GM12878 (cell line): ENCODE measurements around the gene FFAR1. TPM values are rescaled to one million over a fixed set of nuclear protein-coding genes. Genes with fewer than 3 reads are reported as not detected.
A peak's percentile ranks its signal among the peaks of the same experiment; 100 is the strongest.

Experiments used
- ATAC-seq: fragments of 200-7000 bp; cut with Tn5 transposase; 3 replicates; pipeline ENCODE4 v1.9.1; 2020; ENCODE audit warnings: mild to moderate bottlenecking, moderate library complexity
- BruUV-seq: library from RNA; stranded (reverse); fragments of 400-500 nt; replicated peaks from 2 replicates; lab custom pipeline; 2021; lab: Mats Ljungman, UMichigan
- CTCF ChIA-PET: fragments of 300-600 bp; sonication (Branson Sonifier 250); formaldehyde crosslinking; extraction: SDS; loops from one replicate; lab custom pipeline; 2021; ENCODE audit warnings: inconsistent platforms; lab: Yijun Ruan, JAX
- POLR2A ChIA-PET: fragments of 350-600 bp; formaldehyde crosslinking; extraction: SDS; loops from one replicate; lab custom pipeline; 2021; ENCODE audit warnings: inconsistent platforms; lab: Charles Lee
- RAD21 ChIA-PET: fragments of 300-600 bp; sonication (Branson Sonifier 250); formaldehyde crosslinking; loops from one replicate; lab custom pipeline; 2023; ENCODE audit warnings: antibody characterized with exemption; ENCODE audit not compliant: unreplicated experiment; lab: Charles Lee
- SMC1A ChIA-PET: fragments of 300-600 bp; sonication (Branson Sonifier 250); formaldehyde crosslinking; loops from one replicate; lab custom pipeline; 2023; ENCODE audit not compliant: unreplicated experiment, uncharacterized antibody; lab: Charles Lee
- DNase-seq: peaks from one replicate; pipeline ENCODE4 v3.0.0-alpha.2; 2011; ENCODE audit warnings: low read depth, low spot score
- FAIRE-seq: peaks from 3 replicates; lab custom pipeline; 2011; peaks lifted over from hg19 to GRCh38; lab: Jason Lieb, UNC
- H2AFZ ChIP-seq: 2 replicates; pipeline ENCODE4 v1.6.0; 2011; ENCODE audit warnings: low read depth, low read length, control low read depth; ENCODE audit not compliant: control insufficient read depth
- H3K27ac ChIP-seq: 2 replicates; pipeline ENCODE4 v1.5.1; 2011; ENCODE audit warnings: control low read depth; ENCODE audit not compliant: control insufficient read depth, insufficient read depth
- H3K27me3 ChIP-seq, 2 experiments: replicated peaks in 1 of 2; 2 replicates each; pipeline versions ENCODE4 v1.6.0 to v1.6.1; 2011; ENCODE audit warnings: low read length in 1 of 2; ENCODE audit not compliant: control insufficient read depth in 2 of 2, insufficient read depth in 2 of 2
- H3K36me3 ChIP-seq, 2 experiments: 2 replicates each; pipeline ENCODE4 v1.5.1; 2011; ENCODE audit warnings: low read length in 1 of 2; ENCODE audit not compliant: control insufficient read depth in 2 of 2, insufficient read depth in 2 of 2
- H3K4me1 ChIP-seq: 2 replicates; pipeline ENCODE4 v1.6.1; 2011; ENCODE audit warnings: mild to moderate bottlenecking, low read length, moderate library complexity, mixed read lengths; ENCODE audit not compliant: control insufficient read depth, insufficient read depth
- H3K4me2 ChIP-seq: 2 replicates; pipeline ENCODE4 v1.6.0; 2011; ENCODE audit warnings: control low read depth; ENCODE audit not compliant: control insufficient read depth, insufficient read depth
- H3K4me3 ChIP-seq: fragments of 200-600 bp; sonication (generic); 2 replicates; pipeline ENCODE4 v1.5.1; 2016
- H3K79me2 ChIP-seq: 2 replicates; pipeline ENCODE4 v1.6.0; 2011; ENCODE audit warnings: low read length; ENCODE audit not compliant: control insufficient read depth, insufficient read depth
- H3K9ac ChIP-seq: 2 replicates; pipeline ENCODE4 v1.8.0; 2011; ENCODE audit warnings: low read length, control low read depth, mixed read lengths; ENCODE audit not compliant: control insufficient read depth, insufficient read depth
- H3K9me3 ChIP-seq: replicated peaks from 3 replicates; pipeline ENCODE4 v1.5.1; 2011; ENCODE audit warnings: mild to moderate bottlenecking, low read length; ENCODE audit not compliant: control insufficient read depth, insufficient read depth
- H4K20me1 ChIP-seq: 2 replicates; pipeline ENCODE4 v1.6.0; 2011; ENCODE audit not compliant: control insufficient read depth, insufficient read depth
- ATF3 ChIP-seq: IDR thresholded peaks from 2 replicates; pipeline ENCODE4 v1.6.1; 2011; ENCODE audit warnings: low read depth, mild to moderate bottlenecking, low read length, moderate library complexity, borderline replicate concordance; ENCODE audit errors: extremely low read depth
- CBX3 ChIP-seq: fragments of 200-600 bp; sonication (generic); IDR thresholded peaks from 2 replicates; pipeline ENCODE4 v1.6.1; 2016; ENCODE audit warnings: low read depth, borderline replicate concordance
- CHD1 ChIP-seq: IDR thresholded peaks from 2 replicates; pipeline ENCODE4 v1.6.1; 2012; ENCODE audit warnings: low read depth, low read length, improper control_type of control experiment
- CREM ChIP-seq: IDR thresholded peaks from 2 replicates; pipeline ENCODE4 v1.6.1; 2014; ENCODE audit warnings: antibody characterized with exemption, low read depth
- GABPA ChIP-seq: IDR thresholded peaks from 2 replicates; pipeline ENCODE4 v1.6.1; 2014; ENCODE audit warnings: antibody characterized with exemption, low read depth, mild to moderate bottlenecking, inconsistent platforms
- KAT2A ChIP-seq: conservative IDR thresholded peaks from 2 replicates; pipeline ENCODE4 v1.6.1; 2011; ENCODE audit warnings: low read depth, low read length; ENCODE audit not compliant: control insufficient read depth
- NFXL1 ChIP-seq: fragments of 450-650 bp; IDR thresholded peaks from 2 replicates; pipeline ENCODE4 v1.6.1; 2017; ENCODE audit warnings: antibody characterized with exemption, mild to moderate bottlenecking, borderline replicate concordance
- PBX3 ChIP-seq: IDR thresholded peaks from 2 replicates; pipeline ENCODE4 v1.6.1; 2011; ENCODE audit warnings: mild to moderate bottlenecking, low read depth, low read length, moderate library complexity; ENCODE audit not compliant: insufficient replicate concordance
- PKNOX1 ChIP-seq: fragments of 450-650 bp; IDR thresholded peaks from 2 replicates; pipeline ENCODE4 v1.6.1; 2016; ENCODE audit warnings: mild to moderate bottlenecking
- PRDM15 ChIP-seq: fragments of 450-650 bp; formaldehyde crosslinking; IDR thresholded peaks from 2 replicates; pipeline ENCODE4 v1.4.0; 2020; ENCODE audit warnings: mild to moderate bottlenecking, moderate library complexity
- SMARCA5 ChIP-seq: fragments of 450-650 bp; IDR thresholded peaks from 2 replicates; pipeline ENCODE4 v1.6.1; 2017; ENCODE audit warnings: mild to moderate bottlenecking
- SREBF1 ChIP-seq: IDR thresholded peaks from 2 replicates; pipeline ENCODE4 v1.6.1; 2012; ENCODE audit warnings: mild to moderate bottlenecking, low read length
- STAT1 ChIP-seq: fragments of 450-650 bp; conservative IDR thresholded peaks from 2 replicates; pipeline ENCODE4 v1.6.1; 2014; ENCODE audit warnings: antibody characterized with exemption, mild to moderate bottlenecking
- USF2 ChIP-seq: IDR thresholded peaks from 2 replicates; pipeline ENCODE4 v1.6.1; 2011; ENCODE audit warnings: low read depth, low read length, improper control_type of control experiment, borderline replicate concordance
- ZNF217 ChIP-seq: fragments of 450-650 bp; IDR thresholded peaks from 2 replicates; pipeline ENCODE4 v1.6.1; 2017; ENCODE audit warnings: antibody characterized with exemption, mild to moderate bottlenecking
- WGBS: methylation state at CpG from one replicate; pipeline ENCODE4 v1.1.6; 2016; ENCODE audit warnings: low lambda C conversion rate; ENCODE audit not compliant: insufficient replicate concordance, insufficient coverage; ENCODE audit errors: missing lambda C conversion rate; 5-methylcytosine and 5-hydroxymethylcytosine counted together
- in situ Hi-C: fragments of 300-500 bp; cut with MboI; formaldehyde crosslinking; loops from 9 replicates; pipeline ENCODE4 v1.14.3; 2018; ENCODE audit warnings: mixed read lengths
- intact Hi-C: fragments of 100-400 bp; cut with micrococcal nuclease; formaldehyde crosslinking; loops from one replicate; pipeline ENCODE4 v1.14.2; 2022; ENCODE audit not compliant: unreplicated experiment
- polyA plus RNA-seq, 11 experiments: library from polyadenylated mRNA; depleted of rRNA in 4 of 11; unstranded in 6 of 11; stranded (reverse) in 5 of 11; fragments of >200 nt; fragmentation: Nextera tagmentation in 4 of 11; fragmentation: Illumina TruSeq in 1 of 11; extraction: Ambion mirVana in 4 of 11; extraction: Trizol in 1 of 11; gene quantifications; 1 replicate in 1 of 11; 2 replicates in 10 of 11; pipeline versions ENCODE4 v1.2.1 to v1.2.3, GENCODE V29; 2011 to 2016; ENCODE audit warnings: inconsistent platforms in 2 of 11, missing spikeins in 2 of 11, low read depth in 1 of 11
- total RNA-seq, 4 experiments: library from RNA; depleted of rRNA in 3 of 4; stranded (reverse); fragments of >200 nt in 3 of 4; fragmentation: Illumina TruSeq in 1 of 4; extraction: Trizol in 1 of 4; gene quantifications; 2 replicates each; pipeline versions ENCODE4 v1.2.1 to v1.2.3, GENCODE V29; 2013 to 2021

Gene FFAR1
- total and polyA plus RNA-seq, 10 of the 15 experiments (the other 5 are each of a cell fraction or from before 2014, with no cell fraction given): 0.05 to 0.62 (median 0.14) TPM; not detected in 2

GRCh38 chr19:35320065-35320713 lies 27.5 kb upstream of the FFAR1 start:
- peaks cover 32% of the 10 kb centered on the region for H3K4me1 ChIP-seq
- peaks cover 2% of the 10 kb centered on the region; the same call in 2 of the 3 replicates for H3K9me3 ChIP-seq
- DNase-seq (no peak), FAIRE-seq (no peak), ATAC-seq (peak; percentile 38)
- 24% methylated on average over 12 of the region's 12 CpGs for WGBS
- H3K4me3 ChIP-seq: no peak overlapping the region
- RAD21 ChIA-PET: interaction anchor here (0.7 to 4.5 kb wide), 9 partner anchors 12 to 175 kb away, joined by 3 to 54 read pairs (median 5); partner anchors contain the start of gene CD22
- peak overlapping the region; percentile 65 for H2AFZ ChIP-seq
- no peaks in the 10 kb centered on the region for H3K27me3 ChIP-seq
- H3K36me3 ChIP-seq: no peaks in the 10 kb centered on the region
- peak overlapping the region; percentile 14; the same call in 1 of the 2 replicates for H3K9ac ChIP-seq
- SMC1A ChIA-PET: interaction anchor here (0.9 to 11.0 kb wide), 10 partner anchors 8 to 146 kb away, joined by 3 to 122 read pairs (median 4); partner anchors contain the start of genes CD22 and FFAR1
- no peaks in the 10 kb centered on the region for H4K20me1 ChIP-seq
- POLR2A ChIA-PET: interaction anchor here (0.5 to 3.3 kb wide), 8 partner anchors 10 to 152 kb away, joined by 3 to 33 read pairs (median 3); partner anchors contain the start of gene CD22
- CTCF ChIA-PET: interaction anchor here (0.6 to 4.7 kb wide), 9 partner anchors 11 to 190 kb away, joined by 3 to 35 read pairs (median 4); partner anchors contain the start of gene CD22
- intact Hi-C loops: no loop called here
- no peak overlapping the region for H3K27ac ChIP-seq
- H3K79me2 ChIP-seq: no peaks in the 10 kb centered on the region
- in situ Hi-C loops: no loop called here
- peak overlapping the region; percentile 54 for H3K4me2 ChIP-seq
- BruUV-seq: no TSS peak
- TF ChIP-seq STAT1 (no peak), ATF3 (no peak), NFXL1 (no peak), CBX3 (no peak), SMARCA5 (no peak), SREBF1 (no peak), CREM (0 out of 2 replicates have a peak, but pooled peaks have one; percentile 31), CHD1 (no peak), KAT2A (no peak), USF2 (no peak), PKNOX1 (no peak), PRDM15 (CRISPR knock-in tag) (no peak), PBX3 (no peak), ZNF217 (no peak), GABPA (no peak)
